Suprapubic skin (tissue), 4 donors: Measurements from ENCODE around the gene SPAG16.

Experiments
- POLR2A ChIP-seq, 2 donors: fragments of 450-650 bp; IDR thresholded peaks; one replicate each; pipeline ENCODE4 v1.6.1; 2017; ENCODE audit warnings: antibody characterized with exemption in 2 of 2, mild to moderate bottlenecking in 2 of 2, moderate library complexity in 2 of 2
- POLR2AphosphoS5 ChIP-seq, 3 donors: sonication (generic); formaldehyde crosslinking; IDR thresholded peaks; one replicate each; pipeline ENCODE4 v1.6.1; 2017; ENCODE audit warnings: antibody characterized with exemption in 3 of 3

GRCh38 chr2:213422211-213422610 lies 137.9 kb downstream of the SPAG16 start:
- no peak for TF ChIP-seq POLR2AphosphoS5 (IDR thresholded peaks at IDR 0.05)
- no peak for TF ChIP-seq POLR2A (IDR thresholded peaks at IDR 0.05)
